ENCODE results near the gene RAB8B. TPM values are rescaled to one million over a fixed set of nuclear protein-coding genes. Genes with fewer than 3 reads are reported as not detected.

The RAB8B gene
- total and polyA plus RNA-seq, 9 of the 15 experiments (the other 6 are each of a cell fraction or from before 2014, with no cell fraction given) = 7.8 to 32.1 (median 24.2) TPM

GRCh38 chr15:63211092-63211490, 21.7 kb downstream of the RAB8B start:
- no peak for FAIRE-seq
- 20% methylated on average over 3 of the region's 3 CpGs for WGBS (ENCODE audit: insufficient coverage, low coverage, missing lambda C conversion rate)
- Histone ChIP-seq H3K79me2 (ENCODE audit: control insufficient read depth, insufficient read depth, low read length) (peaks cover 89% of the 10 kb centered on the region), H2AFZ (ENCODE audit: low read depth, low read length) (no peak overlapping the region), H3K9me1 (ENCODE audit: control insufficient read depth, insufficient read depth, low read length) (no peaks in the 10 kb centered on the region), H4K20me1 (replicated peaks; ENCODE audit: control insufficient read depth, insufficient read depth, low read length) (no peaks in the 10 kb centered on the region), H3K4me1 (replicated peaks in 1 of 2; ENCODE audit: control insufficient read depth in 2 of 2, insufficient read depth in 2 of 2, low read length in 2 of 2) (peaks cover 35 to 61% of the 10 kb centered on the region in 2 experiments), H3K27ac (ENCODE audit: extremely low read depth, low read depth, low read length) (peak overlapping the region; percentile 67; the same call in 1 of the 3 replicates), H3K9ac (ENCODE audit: insufficient read depth in 1 of 2, low read depth in 2 of 2, low read length in 2 of 2) (no peak overlapping the region), H3K36me3 (ENCODE audit: control insufficient read depth, insufficient read depth, low read length) (peaks cover 4% of the 10 kb centered on the region; the same call in 1 of the 3 replicates), H3K4me3 (no peak overlapping the region), H3K27me3 (ENCODE audit: control insufficient read depth in 2 of 2, insufficient read depth in 2 of 2, low read length in 2 of 2) (no peaks in the 10 kb centered on the region), H3K9me3 (replicated peaks; ENCODE audit: control insufficient read depth, insufficient read depth, low read depth, low read length) (no peaks in the 10 kb centered on the region), H3K4me2 (ENCODE audit: insufficient read depth, low read length) (no peak overlapping the region; the same call in 1 of the 2 replicates)
- POLR2A ChIA-PET = interaction anchor here (0.8 to 1.4 kb wide), 4 partner anchors 9 to 20 kb away, joined by 3 to 7 read pairs (median 4); no protein-coding TSS in a partner anchor
- no peak for DNase-seq (ENCODE audit: extremely low read depth in 1 of 4, low spot score in 3 of 4)
- BruUV-seq (replicated peaks) = no TSS peak
- CTCF ChIA-PET (ENCODE audit: low intra/inter-chr PET ratio) = no interaction called here
- no peak for TF ChIP-seq CC2D1A (IDR thresholded peaks at IDR 0.05)
- no peak for TF ChIP-seq ZNF445 (CRISPR knock-in tag; IDR thresholded peaks at IDR 0.05; ENCODE audit: low read depth)
- no peak for TF ChIP-seq STAG1 (CRISPR knock-in tag; IDR thresholded peaks at IDR 0.05; ENCODE audit: borderline replicate concordance)
- TF ChIP-seq TOE1 (IDR thresholded peaks at IDR 0.05; ENCODE audit: borderline replicate concordance) = no peak
- TF ChIP-seq TOE1 (CRISPR knock-in tag; IDR thresholded peaks at IDR 0.05; ENCODE audit: borderline replicate concordance, low read depth) = no peak
- no peak for TF ChIP-seq ATF2 (CRISPR knock-in tag; IDR thresholded peaks at IDR 0.05)
- TF ChIP-seq DEAF1 (CRISPR knock-in tag; IDR thresholded peaks at IDR 0.05) = no peak
- no peak for TF ChIP-seq RNF219 (CRISPR knock-in tag; IDR thresholded peaks at IDR 0.05)
- TF ChIP-seq GTF2A2 (tag; IDR thresholded peaks at IDR 0.05) = no peak
- TF ChIP-seq TCF15 (CRISPR knock-in tag; IDR thresholded peaks at IDR 0.05) = no peak
- TF ChIP-seq BRF1 (IDR thresholded peaks at IDR 0.05; ENCODE audit: borderline replicate concordance, extremely low read depth, insufficient read length) = no peak
- TF ChIP-seq FOXA3 (CRISPR knock-in tag; conservative IDR thresholded peaks at IDR 0.05 in 1 of 2, IDR thresholded peaks at IDR 0.05 in 1 of 2) = no peak
- TF ChIP-seq EGR1 (conservative IDR thresholded peaks at IDR 0.05) = no peak
- no peak for ATAC-seq
- in situ Hi-C loops (cut with MboI) (no loop called here), intact Hi-C loops (cut with micrococcal nuclease) (no loop called here)
